GM18520 (cell line): ENCODE data around the gene RAB7B.

Experiments used
- ATAC-seq: cut with Tn5 transposase; IDR thresholded peaks from one replicate; pipeline ENCODE4 v1.9.1; 2021; ENCODE audit not compliant: unreplicated experiment

Gene RAB7B

GRCh38 chr1:205975387-205975998 lies 27.7 kb downstream of the RAB7B start:
- no peak for ATAC-seq

GRCh38 chr1:205974712-205975111 lies 28.5 kb downstream of the RAB7B start:
- ATAC-seq = no peak

- ATAC-seq = no peak
Observed at GRCh38 chr1:205973377-205974232, 29.6 kb downstream of the RAB7B start.

- ATAC-seq = no peak
Observed at GRCh38 chr1:205972491-205973168, 30.6 kb downstream of the RAB7B start.

- no peak for ATAC-seq
Observed at GRCh38 chr1:205972081-205972480, 31.1 kb downstream of the RAB7B start.

GRCh38 chr1:205971082-205971481 lies 32.1 kb downstream of the RAB7B start:
- ATAC-seq = no peak

- ATAC-seq = no peak
Observed at GRCh38 chr1:205970486-205970885, 32.7 kb downstream of the RAB7B start.

GRCh38 chr1:205969229-205969628 lies 34.0 kb downstream of the RAB7B start:
- no peak for ATAC-seq

GRCh38 chr1:205967554-205968335 lies 35.5 kb downstream of the RAB7B start:
- ATAC-seq = no peak

GRCh38 chr1:205965036-205965884 lies 37.9 kb downstream of the RAB7B start:
- ATAC-seq = no peak

- ATAC-seq = no peak
Observed at GRCh38 chr1:205963352-205964155, 39.6 kb downstream of the RAB7B start.

- ATAC-seq = no peak
Observed at GRCh38 chr1:205962821-205963221, 40.4 kb downstream of the RAB7B start.

GRCh38 chr1:205961991-205962820 lies 41.0 kb downstream of the RAB7B start:
- ATAC-seq = no peak

GRCh38 chr1:205961405-205961804 lies 41.8 kb downstream of the RAB7B start:
- ATAC-seq = no peak

GRCh38 chr1:205959789-205960188 lies 43.4 kb downstream of the RAB7B start:
- no peak for ATAC-seq

- no peak for ATAC-seq
Observed at GRCh38 chr1:205955499-205955898, 47.7 kb downstream of the RAB7B start.

- no peak for ATAC-seq
Observed at GRCh38 chr1:205954819-205955404, 48.3 kb downstream of the RAB7B start.

- no peak for ATAC-seq
Observed at GRCh38 chr1:205951746-205952145, 51.4 kb downstream of the RAB7B start.
